ENCODE measurements around the gene ZC3H10. TPM values are rescaled to one million over a fixed set of nuclear protein-coding genes. Genes with fewer than 3 reads are reported as not detected.
A peak's percentile ranks its signal among the peaks of the same experiment; 100 is the strongest.

Gene ZC3H10
- total and polyA plus RNA-seq, 4 experiments from 2014 or later: 0.27 to 19.6 (median 10.1) TPM

GRCh38 chr12:56126732-56127239, 8.7 kb downstream of the ZC3H10 start:
- H3K27ac Mint-ChIP-seq: peak overlapping the region; percentile 89 to 99 (median 98)
- H3K36me3 Mint-ChIP-seq: peaks cover 23 to 37% of the 10 kb centered on the region in 2 donors
- H3K4me3 ChIP-seq (ENCODE audit: low read length in 2 of 2): peak overlapping the region; percentile 16 to 36
- H3K27me3 Mint-ChIP-seq: no peaks in the 10 kb centered on the region
- H3K4me1 ChIP-seq (ENCODE audit: insufficient read depth, low read length): peaks cover 62% of the 10 kb centered on the region
- DNase-seq: no peak
- intact Hi-C loops (cut with micrococcal nuclease): loop anchor here (1.0 to 5.0 kb wide), 5 partner anchors 8 to 561 kb away; partner anchors contain the start of genes APOF, NABP2, PTGES3 and SMARCC2
- peaks cover 0 to 2% (median 0%) of the 10 kb centered on the region in 8 donors for H3K9me3 Mint-ChIP-seq
- no peaks in the 10 kb centered on the region for H3K9me3 ChIP-seq (ENCODE audit: control insufficient read depth in 1 of 2, low read length in 2 of 2)
- peak overlapping the region; percentile 73 for H3K27ac ChIP-seq (ENCODE audit: low read depth, low read length)
- CTCF ChIA-PET (ENCODE audit: partially characterized antibody): interaction anchor here (0.6 to 13.2 kb wide), 17 partner anchors 8 to 388 kb away, joined by 3 to 264 read pairs (median 5); partner anchors contain the start of genes MYL6, MYL6B, RNF41 and SMARCC2
- peaks cover 17% of the 10 kb centered on the region for H3K36me3 ChIP-seq (ENCODE audit: insufficient read depth, low read length)
- peaks cover 42 to 75% (median 53%) of the 10 kb centered on the region in 4 donors for H3K4me1 Mint-ChIP-seq
- POLR2A ChIA-PET (ENCODE audit: partially characterized antibody): interaction anchor here (1.0 to 9.4 kb wide), 10 partner anchors 9 to 140 kb away, joined by 3 to 245 read pairs (median 57); partner anchors contain the start of genes ANKRD52, COQ10A, MYL6 and PA2G4
- no peaks in the 10 kb centered on the region for H3K27me3 ChIP-seq (ENCODE audit: insufficient read depth, low read length)
- peak overlapping the region in 7 of 8 donors; percentile 96 to 100 (median 97) for H3K4me3 Mint-ChIP-seq

- peak overlapping the region; percentile 36 for H3K4me3 ChIP-seq (ENCODE audit: low read length in 2 of 2)
- POLR2A ChIA-PET (ENCODE audit: partially characterized antibody): interaction anchor here (0.8 to 9.4 kb wide), 29 partner anchors 10 to 1814 kb away, joined by 3 to 245 read pairs (median 6); partner anchors contain the start of genes ANKRD52, ATP23, CNPY2 and COQ10A
These were observed 9.4 kb downstream of the ZC3H10 start for GRCh38 chr12:56127485-56127887.

GRCh38 chr12:56127888-56128669, 10.0 kb downstream of the ZC3H10 start, which contains the start of gene ESYT1:
Gene ESYT1, plus strand, starts transcription at chr12:56128267. Its CDS starts 53 bp downstream, at chr12:56128320.
- peak within 1 kb of the TSS; percentile 81 to 96 for H3K4me3 ChIP-seq (ENCODE audit: low read length in 2 of 2)
- intact Hi-C loops (cut with micrococcal nuclease): loop anchor here (1.0 to 5.0 kb wide), 3 partner anchors 30 to 559 kb away; partner anchors contain the start of genes APOF, MYL6, PTGES3 and STAT2
- Mint-ChIP-seq H3K9me3 (peaks cover 0 to 2% (median 0%) of the 10 kb centered on the region in 8 donors), H3K4me1 (peaks cover 46 to 84% (median 59%) of the 10 kb centered on the region in 4 donors), H3K27ac (peak within 1 kb of the TSS; percentile 89 to 99 (median 98)), H3K36me3 (peaks cover 33 to 44% of the 10 kb centered on the region in 2 donors), H3K27me3 (no peaks in the 10 kb centered on the region), H3K4me3 (peak within 1 kb of the TSS; percentile 96 to 100 (median 98))
- peaks cover 69% of the 10 kb centered on the region for H3K4me1 ChIP-seq (ENCODE audit: insufficient read depth, low read length)
- no peaks in the 10 kb centered on the region for H3K9me3 ChIP-seq (ENCODE audit: control insufficient read depth in 1 of 2, low read length in 2 of 2)
- ChIA-PET CTCF (ENCODE audit: partially characterized antibody) (interaction anchor here (0.9 to 13.2 kb wide), 15 partner anchors 9 to 336 kb away, joined by 3 to 264 read pairs (median 6); partner anchors contain the start of genes MYL6, MYL6B, PA2G4 and RPL41), POLR2A (ENCODE audit: partially characterized antibody) (interaction anchor here (0.6 to 9.4 kb wide), 33 partner anchors 10 to 1813 kb away, joined by 3 to 245 read pairs (median 5); partner anchors contain the start of genes ANKRD52, ATP23, BLOC1S1 and CNPY2)
- DNase-seq: peak; percentile 96 to 100 (median 99)
- H3K27me3 ChIP-seq (ENCODE audit: insufficient read depth, low read length): no peaks in the 10 kb centered on the region
- H3K36me3 ChIP-seq (ENCODE audit: insufficient read depth, low read length): peaks cover 27% of the 10 kb centered on the region
- peak within 1 kb of the TSS; percentile 82 for H3K27ac ChIP-seq (ENCODE audit: low read depth, low read length)

More at GRCh38 chr12:56127485-56127887, 9.4 kb downstream of the ZC3H10 start:
- CTCF ChIA-PET (ENCODE audit: partially characterized antibody): interaction anchor here (0.9 to 13.2 kb wide), 14 partner anchors 8 to 337 kb away, joined by 3 to 264 read pairs (median 8); partner anchors contain the start of genes MYL6, MYL6B, PA2G4 and RPL41
- H3K27ac ChIP-seq (ENCODE audit: low read depth, low read length): peak overlapping the region; percentile 73
- H3K4me1 ChIP-seq (ENCODE audit: insufficient read depth, low read length): peaks cover 68% of the 10 kb centered on the region
- Mint-ChIP-seq H3K4me1 (peaks cover 45 to 82% (median 59%) of the 10 kb centered on the region in 4 donors), H3K4me3 (peak overlapping the region; percentile 96 to 100 (median 98)), H3K27ac (peak overlapping the region; percentile 89 to 99 (median 98)), H3K36me3 (peaks cover 30 to 43% of the 10 kb centered on the region in 2 donors), H3K9me3 (peaks cover 0 to 2% (median 0%) of the 10 kb centered on the region in 8 donors), H3K27me3 (no peaks in the 10 kb centered on the region)
- H3K9me3 ChIP-seq (ENCODE audit: control insufficient read depth in 1 of 2, low read length in 2 of 2): no peaks in the 10 kb centered on the region
- no peak for DNase-seq
- peaks cover 24% of the 10 kb centered on the region for H3K36me3 ChIP-seq (ENCODE audit: insufficient read depth, low read length)
- H3K27me3 ChIP-seq (ENCODE audit: insufficient read depth, low read length): no peaks in the 10 kb centered on the region
- intact Hi-C loops (cut with micrococcal nuclease): loop anchor here (5.0 kb wide), 2 partner anchors 235 to 560 kb away; partner anchors contain the start of genes APOF, PTGES3 and STAT2

GRCh38 chr12:56128670-56129205, 10.7 kb downstream of the ZC3H10 start:
- intact Hi-C loops (cut with micrococcal nuclease): loop anchor here (1.0 to 5.0 kb wide), 6 partner anchors 11 to 559 kb away; partner anchors contain the start of genes APOF, MYL6, MYL6B and PA2G4
- Mint-ChIP-seq H3K36me3 (peaks cover 40 to 51% of the 10 kb centered on the region in 2 donors), H3K27me3 (no peaks in the 10 kb centered on the region), H3K4me1 (peaks cover 49 to 88% (median 60%) of the 10 kb centered on the region in 4 donors), H3K27ac (peak overlapping the region; percentile 89 to 99 (median 97)), H3K9me3 (peaks cover 0 to 2% (median 0%) of the 10 kb centered on the region in 8 donors), H3K4me3 (peak overlapping the region; percentile 96 to 100 (median 98))
- ChIA-PET POLR2A (ENCODE audit: partially characterized antibody) (interaction anchor here (0.6 to 9.4 kb wide), 30 partner anchors 9 to 1812 kb away, joined by 3 to 245 read pairs (median 5); partner anchors contain the start of genes ANKRD52, ATP23, BLOC1S1 and CNPY2), CTCF (ENCODE audit: partially characterized antibody) (interaction anchor here (1.1 to 13.2 kb wide), 14 partner anchors 9 to 81 kb away, joined by 3 to 264 read pairs (median 9); partner anchors contain the start of genes MYL6, MYL6B, PA2G4 and RPL41)
- Histone ChIP-seq H3K36me3 (ENCODE audit: insufficient read depth, low read length) (peaks cover 33% of the 10 kb centered on the region), H3K4me1 (ENCODE audit: insufficient read depth, low read length) (peaks cover 76% of the 10 kb centered on the region), H3K9me3 (ENCODE audit: control insufficient read depth in 1 of 2, low read length in 2 of 2) (no peaks in the 10 kb centered on the region), H3K27me3 (ENCODE audit: insufficient read depth, low read length) (no peaks in the 10 kb centered on the region), H3K4me3 (ENCODE audit: low read length in 2 of 2) (peak overlapping the region; percentile 81 to 96), H3K27ac (ENCODE audit: low read depth, low read length) (peak overlapping the region; percentile 82)
- peak in 1 of 5 donors; percentile 32 for DNase-seq

- no peaks in the 10 kb centered on the region for H3K9me3 ChIP-seq (ENCODE audit: control insufficient read depth in 1 of 2, low read length in 2 of 2)
- peaks cover 49 to 88% (median 57%) of the 10 kb centered on the region in 4 donors for H3K4me1 Mint-ChIP-seq
- H3K27me3 ChIP-seq (ENCODE audit: insufficient read depth, low read length): no peaks in the 10 kb centered on the region
- DNase-seq: peak; percentile 70 to 79 (median 77)
- H3K9me3 Mint-ChIP-seq: peaks cover 0 to 2% (median 0%) of the 10 kb centered on the region in 8 donors
- peak overlapping the region; percentile 96 to 100 (median 98) for H3K4me3 Mint-ChIP-seq
- peak overlapping the region; percentile 81 to 96 for H3K4me3 ChIP-seq (ENCODE audit: low read length in 2 of 2)
- peaks cover 40% of the 10 kb centered on the region for H3K36me3 ChIP-seq (ENCODE audit: insufficient read depth, low read length)
- peaks cover 46 to 56% of the 10 kb centered on the region in 2 donors for H3K36me3 Mint-ChIP-seq
- H3K27ac Mint-ChIP-seq: peak overlapping the region; percentile 89 to 99 (median 97)
- H3K4me1 ChIP-seq (ENCODE audit: insufficient read depth, low read length): peaks cover 73% of the 10 kb centered on the region
- no peaks in the 10 kb centered on the region for H3K27me3 Mint-ChIP-seq
- ChIA-PET CTCF (ENCODE audit: partially characterized antibody) (interaction anchor here (1.0 to 13.2 kb wide), 7 partner anchors 10 to 60 kb away, joined by 3 to 264 read pairs (median 7); partner anchors contain the start of genes SMARCC2 and ZC3H10), POLR2A (ENCODE audit: partially characterized antibody) (interaction anchor here (0.8 to 9.4 kb wide), 14 partner anchors 8 to 1812 kb away, joined by 3 to 245 read pairs (median 16); partner anchors contain the start of genes ANKRD52, ATP23, MYL6 and ORMDL2)
- intact Hi-C loops (cut with micrococcal nuclease): loop anchor here (1.0 to 5.0 kb wide), 5 partner anchors 10 to 558 kb away; partner anchors contain the start of genes APOF, MYL6B, PA2G4 and PTGES3
- peak overlapping the region; percentile 82 for H3K27ac ChIP-seq (ENCODE audit: low read depth, low read length)
These were observed 11.3 kb downstream of the ZC3H10 start for GRCh38 chr12:56129206-56129941.

All from CD4-positive, alpha-beta memory T cell (primary cell).